Fibroblast of the aortic adventitia (primary cell): ENCODE measurements around the gene ARPP21. TPM values are rescaled to one million over a fixed set of nuclear protein-coding genes. Genes with fewer than 3 reads are reported as not detected.

Source experiments
- DNase-seq: peaks from one replicate; pipeline ENCODE4 v3.0.0-alpha.2; 2010; ENCODE audit warnings: low read depth
- H3K4me3 ChIP-seq: 2 replicates; pipeline ENCODE4 v1.5.1; 2011; ENCODE audit warnings: low read depth, mild to moderate bottlenecking, control low read depth, low read length, moderate library complexity
- CTCF ChIP-seq: IDR thresholded peaks from 2 replicates; pipeline ENCODE4 v1.5.1; 2011; ENCODE audit warnings: mild to moderate bottlenecking, low read length, control low read depth, inconsistent platforms; ENCODE audit not compliant: insufficient read depth
- total RNA-seq: library from RNA; depleted of rRNA; stranded (reverse); fragments of >200 nt; gene quantifications from 2 replicates; pipeline ENCODE4 v1.2.3, GENCODE V29; 2012; ENCODE audit warnings: low replicate concordance

ARPP21 gene
- total RNA-seq, 1 donor = 0.90 TPM

- TF ChIP-seq CTCF = no peak
- H3K4me3 ChIP-seq = no peak overlapping the region
- no peak for DNase-seq
These were observed 122.0 kb downstream of the ARPP21 start for GRCh38 chr3:35761311-35761710.

GRCh38 chr3:35772381-35773015 is 133.2 kb downstream of the ARPP21 start:
- DNase-seq = no peak
- TF ChIP-seq CTCF = no peak
- H3K4me3 ChIP-seq = no peak overlapping the region

- no peak for DNase-seq
- no peak overlapping the region for H3K4me3 ChIP-seq
- TF ChIP-seq CTCF = no peak
These were observed 134.1 kb downstream of the ARPP21 start for GRCh38 chr3:35773417-35773816.

- no peak for DNase-seq
- no peak for TF ChIP-seq CTCF
- no peak overlapping the region for H3K4me3 ChIP-seq
These were observed 137.0 kb downstream of the ARPP21 start for GRCh38 chr3:35776346-35776745.

GRCh38 chr3:35777065-35777464 is 137.7 kb downstream of the ARPP21 start:
- DNase-seq = no peak
- no peak for TF ChIP-seq CTCF
- H3K4me3 ChIP-seq = no peak overlapping the region

- no peak for TF ChIP-seq CTCF
- no peak overlapping the region for H3K4me3 ChIP-seq
- peak; percentile 16 for DNase-seq
These were observed 138.5 kb downstream of the ARPP21 start for GRCh38 chr3:35777563-35778554.
